Measurements from ENCODE around the gene LYRM1.

GRCh38 chr16:20897922-20898321 is 2.6 kb upstream of the LYRM1 start:
- TF ChIP-seq POLR2AphosphoS2 (conservative IDR thresholded peaks at IDR 0.05; ENCODE audit: low read length) (no peak), CEBPB (IDR thresholded peaks at IDR 0.05) (no peak), SREBF2 (IDR thresholded peaks at IDR 0.05) (no peak), E2F6 (IDR thresholded peaks at IDR 0.05; ENCODE audit: borderline replicate concordance, low read depth) (no peak), CTCF (IDR thresholded peaks at IDR 0.05) (no peak), JUNB (IDR thresholded peaks at IDR 0.05) (no peak), EP300 (IDR thresholded peaks at IDR 0.05) (no peak), MAX (IDR thresholded peaks at IDR 0.05) (no peak), RCOR1 (IDR thresholded peaks at IDR 0.05; ENCODE audit: low read depth, low read length) (no peak), JUN (IDR thresholded peaks at IDR 0.05) (no peak), PBX3 (IDR thresholded peaks at IDR 0.05) (no peak), RFX5 (IDR thresholded peaks at IDR 0.05) (no peak), CHD2 (IDR thresholded peaks at IDR 0.05; ENCODE audit: low read length, partially characterized antibody) (no peak), MYC (IDR thresholded peaks at IDR 0.05; ENCODE audit: borderline replicate concordance, low read length) (no peak)
